CD4-positive, alpha-beta T cell treated with Interleukin-15 for 4 hours (primary cell): ENCODE results near the gene PECR.

Experiments
- DNase-seq: peaks from one replicate; pipeline ENCODE4 v3.0.0-alpha.2; 2020; ENCODE audit warnings: low spot score

Gene PECR

DNA sequence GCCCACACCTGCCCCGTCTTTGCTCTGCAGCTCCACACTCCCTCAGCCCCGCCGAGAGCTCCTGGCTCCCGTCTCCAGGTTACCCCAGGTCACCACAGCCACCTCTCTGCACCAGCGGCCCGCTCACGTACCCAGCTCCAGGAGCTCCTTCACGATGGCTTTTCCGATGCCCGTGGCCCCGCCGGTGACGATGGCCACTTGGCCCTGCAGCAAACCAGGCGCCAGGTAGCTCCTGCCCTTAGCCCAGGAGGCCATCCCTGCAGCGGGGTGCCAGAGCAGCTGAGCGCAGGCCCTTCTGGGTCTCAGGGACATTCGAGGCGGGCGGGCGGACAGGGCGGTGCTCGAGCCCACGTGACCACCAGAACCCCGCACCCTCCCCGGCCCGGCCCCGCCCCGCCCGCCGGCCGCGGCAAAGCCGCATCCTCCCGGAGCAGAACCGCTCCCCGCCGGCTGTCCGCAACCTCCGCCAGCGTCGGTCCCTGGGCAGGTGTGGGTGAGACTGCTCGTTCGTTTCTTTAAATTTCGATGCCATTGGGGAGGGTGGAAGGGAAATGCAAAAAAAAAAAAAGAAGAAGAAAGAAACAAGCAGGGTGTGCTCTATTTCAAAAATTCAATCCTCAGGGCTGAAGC lies at the start of gene PECR, which contains the start of gene TMEM169:
PECR (minus strand) TSS at position 323 of the 630 bp plus-strand sequence; CDS start at position 255, 68 bp downstream.
TMEM169 (plus strand) TSS at position 433 of the 630 bp plus-strand sequence. CDS start 14,045 bp downstream, outside the sequence.
- DNase-seq = peak; percentile 68

DNA sequence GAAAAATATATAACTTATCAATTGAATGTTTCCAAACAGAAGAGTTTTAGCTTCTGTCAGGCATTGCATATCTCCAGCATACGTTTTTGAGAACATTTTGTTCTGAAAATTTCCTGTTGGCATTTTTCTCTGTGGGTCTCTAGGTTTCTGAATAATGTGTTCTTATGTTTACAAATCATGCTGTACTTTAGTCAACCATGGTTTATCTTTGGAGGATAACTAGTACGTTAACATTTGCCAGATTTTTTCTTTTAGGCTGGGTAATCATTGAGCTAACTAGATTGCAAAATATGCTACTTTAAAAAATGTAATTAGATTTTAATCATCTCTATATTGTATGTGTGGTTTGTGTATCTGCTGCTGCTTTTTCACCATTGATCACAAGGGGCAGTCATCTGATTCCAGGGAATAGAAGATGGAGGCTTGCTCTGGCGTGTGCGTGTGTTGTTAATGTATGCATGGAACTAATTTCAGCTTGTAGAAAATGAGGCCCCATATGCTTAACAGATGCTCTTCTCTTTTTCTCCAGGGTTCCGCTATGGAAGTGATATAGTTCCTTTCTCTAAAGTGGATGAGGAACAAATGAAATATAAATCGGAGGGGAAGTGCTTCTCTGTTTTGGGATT lies 48.9 kb upstream of the PECR start:
- no peak for DNase-seq

DNA sequence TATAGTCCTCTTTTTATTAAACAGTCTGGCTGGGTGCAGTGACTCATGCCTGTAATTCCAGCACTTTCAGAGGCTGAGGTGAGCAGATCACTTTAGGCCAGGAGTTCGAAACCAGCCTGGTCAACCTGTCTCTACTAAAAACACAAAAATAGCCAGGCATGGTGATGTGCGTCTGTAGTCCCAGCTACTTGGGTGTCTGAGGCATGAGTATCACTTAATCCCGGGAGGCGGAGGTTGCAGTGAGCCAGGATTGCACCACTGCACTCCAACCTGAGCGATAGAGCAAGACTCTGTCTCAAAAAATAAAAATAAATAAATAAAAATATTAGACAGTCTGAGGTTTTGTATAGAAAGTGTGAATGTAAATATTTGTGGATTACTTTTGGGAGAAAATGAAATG lies 45.3 kb upstream of the PECR start:
- no peak for DNase-seq

GRCh38 chr2:216121255-216121654 lies 39.6 kb upstream of the PECR start:
- DNase-seq = no peak

DNA sequence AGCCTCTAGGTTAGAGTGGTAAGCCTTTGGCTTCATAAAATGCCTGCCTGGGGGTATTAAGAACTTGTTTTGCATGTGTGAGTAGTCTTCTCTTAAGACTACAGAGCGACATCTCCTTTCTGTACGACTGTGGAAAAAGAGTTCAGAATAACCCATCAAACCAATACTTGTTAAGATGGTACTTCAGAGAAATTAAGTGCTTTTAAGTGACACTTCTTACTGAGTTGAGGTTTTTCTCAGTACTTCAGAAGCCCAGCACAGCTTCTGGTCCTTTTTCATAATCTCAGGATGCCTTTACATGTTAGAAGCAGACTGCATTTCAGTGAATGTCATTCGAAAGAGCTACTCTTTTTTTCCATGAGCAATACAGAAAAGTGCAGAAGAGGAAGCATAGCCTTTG lies 38.4 kb upstream of the PECR start:
- peak; percentile 34 for DNase-seq

- no peak for DNase-seq
Measured at GRCh38 chr2:216119146-216119545, 37.5 kb upstream of the PECR start.

DNA sequence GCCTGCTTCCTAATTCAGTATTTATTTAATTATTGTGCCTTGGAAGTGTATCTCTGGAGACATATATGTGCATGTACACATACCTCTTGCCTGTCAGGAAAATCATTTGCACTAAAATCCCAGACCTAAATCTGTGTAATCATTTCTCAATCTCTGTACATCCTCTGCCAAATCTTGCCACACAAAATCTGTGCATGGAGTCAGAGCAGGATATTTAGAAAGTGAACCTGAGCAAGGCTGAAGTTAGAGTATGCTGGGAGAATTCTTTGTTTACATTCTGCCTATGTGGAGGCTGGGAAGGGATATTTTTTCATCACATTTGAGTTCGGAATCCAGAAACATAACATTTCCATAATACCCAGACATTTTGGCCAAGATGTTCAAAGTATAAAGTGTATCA lies 36.9 kb upstream of the PECR start:
- DNase-seq = no peak

DNA sequence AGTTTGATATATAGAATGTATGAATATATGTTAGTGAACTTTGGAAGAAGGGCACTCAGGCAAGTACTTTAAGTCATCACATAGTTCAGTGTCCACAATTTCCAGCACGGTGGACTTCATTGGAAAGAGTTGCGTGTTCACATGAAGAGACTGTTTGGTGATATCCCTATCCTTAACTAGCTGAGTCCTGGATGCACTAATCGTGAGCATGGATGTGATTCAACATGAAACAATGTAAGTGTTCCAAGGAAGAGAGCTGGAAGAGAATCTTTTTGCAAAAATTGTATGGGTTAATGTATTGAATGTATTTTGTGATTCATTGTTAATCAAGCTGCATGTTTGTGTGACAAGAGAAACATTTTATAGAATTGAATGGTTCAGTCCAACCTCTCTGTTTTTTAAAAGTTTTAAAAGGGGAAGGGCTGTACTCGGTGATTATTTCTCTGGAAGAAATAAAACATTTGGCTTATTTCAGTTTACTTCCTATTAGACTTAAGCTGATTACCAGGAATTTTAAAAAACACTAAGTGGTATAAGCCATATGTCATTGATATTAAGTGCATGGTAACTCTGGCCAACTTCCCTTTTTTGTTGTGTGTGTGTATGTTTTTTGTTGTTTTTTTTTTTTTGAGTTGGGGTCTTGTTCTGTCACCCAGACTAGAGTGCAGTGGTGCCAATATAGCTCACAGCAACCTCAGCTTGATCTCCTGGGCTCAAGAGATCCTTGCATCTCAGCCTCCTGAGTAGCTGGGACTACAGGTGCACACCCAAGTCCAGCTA lies 36.1 kb upstream of the PECR start:
- DNase-seq = no peak

DNA sequence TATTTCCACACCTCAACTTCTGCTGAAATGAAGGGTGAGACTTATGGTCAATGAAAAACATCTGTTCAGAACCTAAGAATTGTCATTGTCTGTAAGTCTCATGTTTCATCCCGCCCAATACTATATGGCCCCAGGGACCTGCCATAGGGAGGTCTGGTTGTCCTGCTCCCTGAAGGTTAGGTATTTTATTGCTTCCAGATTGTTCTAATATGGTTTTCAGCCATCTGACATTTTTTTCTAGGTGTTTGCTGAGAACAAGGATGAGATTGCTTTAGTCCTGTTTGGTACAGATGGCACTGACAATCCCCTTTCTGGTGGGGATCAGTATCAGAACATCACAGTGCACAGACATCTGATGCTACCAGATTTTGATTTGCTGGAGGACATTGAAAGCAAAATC lies 34.8 kb upstream of the PECR start:
- no peak for DNase-seq

- peak; percentile 97 for DNase-seq
Measured at GRCh38 chr2:216114714-216115531, 33.3 kb upstream of the PECR start.

DNA sequence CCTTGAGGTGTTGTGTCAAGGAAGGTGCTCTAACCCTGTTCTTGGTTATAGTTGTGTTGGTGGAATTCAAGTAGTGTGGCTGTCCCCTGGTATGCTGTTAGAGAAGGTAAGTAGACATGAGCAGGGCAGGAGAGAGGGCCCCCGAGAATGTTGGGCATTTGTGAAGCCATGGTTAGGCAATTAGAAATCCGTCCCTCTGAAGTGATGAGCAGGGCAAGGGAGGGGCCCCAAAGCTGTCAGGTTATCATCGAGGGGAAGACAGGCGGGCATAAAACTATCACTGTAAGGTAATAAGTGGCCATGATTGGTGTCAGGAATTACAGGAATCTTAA lies 32.7 kb upstream of the PECR start:
- no peak for DNase-seq

DNA sequence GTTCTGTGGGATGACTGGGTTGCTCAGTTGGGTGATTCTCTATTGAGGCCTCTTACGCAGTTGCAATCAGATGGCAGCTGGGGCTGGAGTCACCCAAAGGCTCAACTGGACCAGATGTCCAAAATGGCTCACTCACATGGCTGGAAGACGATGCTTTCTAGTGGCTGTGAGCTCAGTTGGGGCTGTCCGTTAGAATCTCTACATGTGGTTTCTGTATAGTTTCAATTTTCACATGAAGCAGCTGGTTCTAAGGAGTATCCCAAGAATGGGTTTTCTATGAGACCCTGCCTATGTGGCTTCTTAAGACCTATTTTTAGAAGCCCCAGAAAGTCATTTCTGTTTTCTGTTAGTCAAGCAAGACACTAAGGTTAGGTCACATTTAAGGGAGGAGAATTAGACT lies 32.0 kb upstream of the PECR start:
- DNase-seq = no peak

DNA sequence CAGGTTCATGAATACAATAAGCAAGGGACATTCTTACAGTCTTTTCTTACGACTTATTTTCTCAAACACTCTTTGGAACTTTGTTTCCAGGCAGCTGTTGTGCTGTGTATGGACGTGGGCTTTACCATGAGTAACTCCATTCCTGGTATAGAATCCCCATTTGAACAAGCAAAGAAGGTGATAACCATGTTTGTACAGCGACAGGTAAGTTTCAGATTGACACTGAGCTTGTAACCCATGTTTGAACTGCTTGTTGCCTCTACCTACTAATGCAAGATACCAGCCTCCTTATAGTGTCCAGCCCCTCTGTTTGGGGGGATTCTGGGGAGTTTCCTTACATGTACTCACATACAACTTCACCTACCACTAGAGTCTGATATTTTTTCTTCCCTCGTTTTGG lies 31.3 kb upstream of the PECR start:
- DNase-seq = no peak

GRCh38 chr2:216111122-216111521 lies 29.5 kb upstream of the PECR start:
- no peak for DNase-seq

DNA sequence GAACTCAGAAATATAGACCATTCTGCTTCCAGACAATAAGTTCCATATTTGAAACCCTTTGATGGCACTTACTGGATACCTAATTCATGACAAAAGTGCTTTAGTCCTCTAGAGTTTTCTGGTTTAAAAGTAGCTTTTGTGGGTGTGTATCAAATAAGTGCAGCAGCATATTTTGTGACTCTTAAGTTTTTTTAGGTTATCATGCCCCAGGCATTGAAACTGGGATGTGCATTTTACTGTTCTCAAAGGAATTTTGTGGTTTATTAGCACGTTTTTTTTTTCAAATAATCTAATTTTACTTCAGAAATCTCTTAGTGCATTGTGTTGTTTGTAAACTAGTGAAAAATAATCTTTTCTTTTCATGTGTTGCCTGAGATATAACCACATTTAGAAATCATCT lies 29.0 kb upstream of the PECR start:
- no peak for DNase-seq

DNA sequence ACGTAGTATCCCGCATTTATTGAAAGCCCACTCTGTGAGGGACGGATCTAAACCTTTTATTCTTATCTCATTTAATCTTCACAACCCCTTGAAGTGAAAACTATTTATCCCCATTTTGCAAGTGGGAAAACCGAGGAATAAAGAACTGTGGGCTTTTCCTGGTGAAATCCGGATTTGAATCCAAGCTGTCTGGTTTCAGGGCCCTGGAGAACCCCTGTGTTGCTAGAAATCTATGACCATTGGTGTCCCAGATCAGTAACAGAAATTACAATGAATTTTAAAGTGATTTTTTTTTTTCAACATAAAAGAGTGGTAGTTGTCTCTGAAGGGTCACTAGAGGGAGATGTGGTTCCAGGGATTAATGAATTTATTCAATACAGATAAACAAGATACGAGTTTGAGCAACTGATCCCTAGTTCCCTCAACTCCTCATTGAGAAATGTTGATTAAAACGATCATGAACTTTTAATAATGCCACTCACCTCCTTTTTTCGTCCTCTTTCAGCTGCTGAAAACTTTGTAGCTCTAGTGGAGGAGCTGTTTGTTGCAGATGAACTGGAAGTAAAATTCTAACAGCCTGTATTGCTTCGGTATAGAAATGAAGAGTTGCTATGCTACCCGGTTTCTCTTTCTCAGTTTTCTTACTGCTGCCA lies 28.5 kb upstream of the PECR start:
- peak; percentile 7 for DNase-seq

DNA sequence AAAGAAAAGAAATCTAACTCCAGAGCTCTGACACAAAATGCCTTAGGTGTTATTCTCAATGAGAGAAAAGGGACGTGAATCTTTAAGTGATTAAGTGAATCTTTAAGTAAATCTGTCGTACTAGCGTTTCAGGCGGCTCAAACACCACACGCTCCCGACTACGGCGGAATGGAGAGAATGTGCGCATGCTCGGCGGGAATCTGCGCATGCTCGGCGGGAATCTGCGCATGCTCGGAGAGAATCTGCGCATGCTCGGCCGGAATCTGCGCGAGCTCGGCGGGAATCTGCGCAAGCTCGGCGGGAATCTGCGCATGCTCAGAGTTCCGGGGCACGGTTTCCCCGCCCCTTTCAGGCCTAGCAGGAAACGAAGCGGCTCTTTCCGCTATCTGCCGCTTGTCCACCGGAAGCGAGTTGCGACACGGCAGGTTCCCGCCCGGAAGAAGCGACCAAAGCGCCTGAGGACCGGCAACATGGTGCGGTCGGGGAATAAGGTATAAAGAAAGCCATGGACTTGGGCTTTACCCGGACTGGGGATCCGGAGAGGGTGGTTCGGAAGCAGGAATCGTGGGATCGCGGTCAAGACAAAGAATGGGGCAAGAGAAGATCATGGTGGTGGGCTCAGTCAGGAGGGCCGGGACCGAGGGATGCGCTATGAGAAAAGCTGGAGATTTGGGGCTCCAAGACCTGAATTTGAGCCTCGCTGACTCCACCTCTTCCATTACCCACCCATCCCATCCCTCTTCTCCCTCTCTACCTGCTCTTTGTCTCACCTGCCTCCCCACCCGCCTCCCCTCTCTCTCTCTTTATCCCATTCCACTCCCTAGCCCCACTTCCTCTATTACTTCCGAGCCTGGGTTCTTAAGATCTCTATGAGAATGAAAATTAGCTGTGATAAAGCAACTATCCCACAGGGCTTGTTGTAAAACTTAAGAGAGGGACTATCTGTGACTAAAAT lies 27.6 kb upstream of the PECR start, which contains the start of gene XRCC5:
XRCC5 (plus strand) TSS at position 382 of the 955 bp plus-strand sequence; CDS start at position 471, 89 bp downstream.
- DNase-seq = peak; percentile 97

DNA sequence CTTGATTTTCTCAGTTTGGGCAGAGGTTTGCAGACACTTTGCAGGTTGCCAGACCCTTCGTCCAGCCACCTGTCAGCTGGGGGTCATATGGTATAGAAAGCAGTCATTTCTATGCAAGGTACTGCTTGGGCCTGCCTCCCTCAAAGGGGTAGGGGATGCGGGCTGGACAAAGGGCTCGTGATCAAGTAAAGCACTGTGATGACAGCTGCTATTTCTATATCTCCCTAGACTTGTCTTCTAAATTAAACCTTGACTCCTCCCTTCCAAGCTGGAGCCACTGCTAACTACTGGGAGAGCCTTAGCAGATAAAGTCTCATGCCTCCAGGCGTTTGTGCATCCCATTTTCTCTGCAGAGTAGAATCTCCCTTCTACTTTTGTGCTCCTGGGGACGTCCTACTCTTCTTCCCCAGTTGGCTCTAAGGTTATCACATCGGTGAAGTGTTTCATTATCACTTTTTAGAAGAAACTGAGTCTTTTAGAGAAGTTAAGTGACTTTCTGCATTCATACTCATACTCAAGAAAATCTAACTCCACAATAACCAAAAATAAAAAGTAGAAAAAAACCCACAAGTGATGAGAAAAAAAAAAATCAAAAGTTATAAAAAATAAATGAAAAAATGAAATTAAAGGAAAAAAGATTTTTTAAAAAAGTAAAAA lies 26.8 kb upstream of the PECR start:
- DNase-seq = no peak

GRCh38 chr2:216107760-216108159 lies 26.2 kb upstream of the PECR start:
- DNase-seq = no peak

DNA sequence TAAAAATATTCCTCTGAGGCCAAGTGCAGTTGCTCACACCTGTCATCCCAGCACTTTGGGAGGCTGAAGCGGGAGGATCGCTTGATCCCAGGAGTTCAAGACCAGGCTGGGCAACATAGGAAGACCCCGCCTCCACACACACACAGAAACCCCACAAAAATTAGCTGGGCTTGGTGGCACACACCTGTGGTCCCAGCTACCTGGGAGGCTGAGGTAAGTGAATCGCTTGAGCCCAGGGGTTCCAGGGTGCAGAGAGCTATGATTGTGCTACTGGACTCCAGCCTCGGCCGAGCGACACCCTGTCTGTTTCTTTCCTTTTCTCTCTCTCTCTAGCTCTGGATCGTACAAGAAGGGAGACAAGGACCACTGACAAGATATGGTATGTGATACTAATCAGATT lies 25.7 kb upstream of the PECR start:
- DNase-seq = no peak
